Fibroblast of lung (primary cell): ENCODE results near the gene HSF5. TPM values are rescaled to one million over a fixed set of nuclear protein-coding genes. Genes with fewer than 3 reads are reported as not detected.

ENCODE experiments used
- DNase-seq, 2 donors: peaks; one replicate each; pipeline versions ENCODE4 v3.0.0 to v3.0.0-alpha.2; 2010; ENCODE audit warnings: low read depth in 2 of 2
- H2AFZ ChIP-seq: 2 replicates; pipeline ENCODE4 v1.5.1; 2012; ENCODE audit warnings: low read length, control low read depth, inconsistent platforms
- H3K27ac ChIP-seq: 2 replicates; pipeline ENCODE4 v1.5.1; 2011; ENCODE audit warnings: low read length, control low read depth; ENCODE audit not compliant: insufficient read depth
- H3K27me3 ChIP-seq: 2 replicates; pipeline ENCODE4 v1.5.1; 2011; ENCODE audit warnings: mild to moderate bottlenecking, low read length; ENCODE audit not compliant: control insufficient read depth, insufficient read depth
- H3K36me3 ChIP-seq: 2 replicates; pipeline ENCODE4 v1.5.1; 2011; ENCODE audit warnings: low read length; ENCODE audit not compliant: control insufficient read depth, insufficient read depth
- H3K4me1 ChIP-seq: 2 replicates; pipeline ENCODE4 v1.5.1; 2011; ENCODE audit warnings: low read length; ENCODE audit not compliant: control insufficient read depth, insufficient read depth; ENCODE audit errors: extremely low read depth
- H3K4me2 ChIP-seq: 2 replicates; pipeline ENCODE4 v1.5.1; 2011; ENCODE audit warnings: low read length, control low read depth; ENCODE audit not compliant: insufficient read depth; ENCODE audit errors: extremely low read depth
- H3K4me3 ChIP-seq, 4 experiments: fragments of 200-600 bp in 1 of 4; sonication (generic) in 1 of 4; replicated peaks in 1 of 4; 2 replicates each; pipeline ENCODE4 v1.5.1; 2011 to 2016; ENCODE audit warnings: low read length in 4 of 4, low read depth in 3 of 4, mild to moderate bottlenecking in 3 of 4, control low read depth in 2 of 4, inconsistent platforms in 1 of 4, mixed read lengths in 1 of 4; ENCODE audit not compliant: insufficient read depth in 1 of 4; ENCODE audit errors: control extremely low read depth in 1 of 4
- H3K79me2 ChIP-seq: 2 replicates; pipeline ENCODE4 v1.5.1; 2012; ENCODE audit warnings: mild to moderate bottlenecking, low read length, inconsistent platforms; ENCODE audit not compliant: control insufficient read depth, insufficient read depth
- H3K9ac ChIP-seq: 2 replicates; pipeline ENCODE4 v1.5.1; 2011; ENCODE audit warnings: mild to moderate bottlenecking, low read length, control low read depth; ENCODE audit not compliant: insufficient read depth
- H3K9me3 ChIP-seq: 2 replicates; pipeline ENCODE4 v1.5.1; 2012; ENCODE audit warnings: low read depth, low read length; ENCODE audit not compliant: control insufficient read depth, insufficient read depth
- H4K20me1 ChIP-seq: 2 replicates; pipeline ENCODE4 v1.5.1; 2011; ENCODE audit warnings: low read length; ENCODE audit not compliant: control insufficient read depth, insufficient read depth; ENCODE audit errors: extremely low read depth
- EZH2 ChIP-seq: IDR thresholded peaks from 2 replicates; pipeline ENCODE4 v1.5.1; 2012; ENCODE audit warnings: low read length, control low read depth, mild to moderate bottlenecking; ENCODE audit errors: missing control alignments
- polyA plus RNA-seq, 2 donors: library from polyadenylated mRNA; depleted of rRNA in 1 of 2; stranded (reverse) in 1 of 2; unstranded in 1 of 2; fragments of >200 nt; gene quantifications; 2 replicates each; pipeline ENCODE4 v1.2.1, GENCODE V29; 2011 to 2012; ENCODE audit warnings: missing spikeins in 1 of 2
- total RNA-seq: library from RNA; depleted of rRNA; stranded (reverse); fragments of >200 nt; gene quantifications from 2 replicates; pipeline ENCODE4 v1.2.1, GENCODE V29; 2014
- TF ChIP-seq, protein P1 (sequence below), 2 donors: IDR thresholded peaks in 1 of 2; conservative IDR thresholded peaks in 1 of 2; 1 replicate in 1 of 2; 2 replicates in 1 of 2; pipeline ENCODE4 v1.5.1; 2011 to 2012; ENCODE audit warnings: low read length in 2 of 2, control low read depth in 1 of 2, inconsistent platforms in 1 of 2, low read depth in 1 of 2, mild to moderate bottlenecking in 1 of 2

Gene HSF5
- total and polyA plus RNA-seq, 2 donors (not counting 1 experiment from before 2014, with no cell fraction given): under 0.01 TPM; not detected in 1

DNA sequence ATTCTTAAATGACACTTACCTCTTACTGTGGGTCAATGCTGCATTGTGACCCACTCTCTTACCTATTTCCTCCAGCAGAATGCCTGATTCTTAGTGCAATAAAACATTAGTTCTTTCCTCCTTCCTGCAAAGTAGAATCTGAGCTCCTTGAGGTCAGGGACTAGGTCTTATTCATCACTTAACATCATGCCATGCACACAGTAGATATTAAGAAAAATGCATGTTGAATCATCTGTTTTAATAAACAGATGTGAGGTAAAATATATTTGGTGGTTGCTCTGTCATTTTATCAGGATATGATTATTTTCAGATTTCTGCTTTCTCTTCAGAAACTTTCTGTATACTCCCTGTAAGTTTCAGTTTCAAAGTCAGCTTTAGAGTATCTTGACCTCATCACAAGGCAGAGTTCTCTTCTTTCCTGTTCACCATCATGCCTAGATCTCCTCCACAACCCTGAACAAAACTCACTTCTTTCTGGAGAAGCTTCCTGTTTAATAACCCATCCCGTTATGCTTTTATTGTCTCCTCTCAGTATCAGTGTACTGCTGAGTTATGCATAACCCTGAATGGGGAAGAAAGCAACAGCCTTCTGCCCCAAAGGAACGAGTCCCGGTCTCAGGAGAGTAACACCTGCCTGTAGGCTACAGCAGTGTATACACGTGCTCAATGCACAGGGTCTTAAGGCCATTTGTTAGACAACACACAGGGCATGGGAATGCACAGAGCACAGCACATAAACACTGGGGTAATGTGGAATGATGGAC lies 105.9 kb downstream of the HSF5 start:
- H3K79me2 ChIP-seq: no peaks in the 10 kb centered on the region
- H3K27ac ChIP-seq: no peak overlapping the region
- H3K9me3 ChIP-seq: no peaks in the 10 kb centered on the region
- H4K20me1 ChIP-seq: no peaks in the 10 kb centered on the region
- no peak overlapping the region for H3K4me3 ChIP-seq
- H3K27me3 ChIP-seq: no peaks in the 10 kb centered on the region
- no peak overlapping the region for H3K4me2 ChIP-seq
- no peak overlapping the region for H3K9ac ChIP-seq
- no peaks in the 10 kb centered on the region for H3K4me1 ChIP-seq
- DNase-seq: no peak
- no peak for TF ChIP-seq EZH2
- TF ChIP-seq, protein P1, sequence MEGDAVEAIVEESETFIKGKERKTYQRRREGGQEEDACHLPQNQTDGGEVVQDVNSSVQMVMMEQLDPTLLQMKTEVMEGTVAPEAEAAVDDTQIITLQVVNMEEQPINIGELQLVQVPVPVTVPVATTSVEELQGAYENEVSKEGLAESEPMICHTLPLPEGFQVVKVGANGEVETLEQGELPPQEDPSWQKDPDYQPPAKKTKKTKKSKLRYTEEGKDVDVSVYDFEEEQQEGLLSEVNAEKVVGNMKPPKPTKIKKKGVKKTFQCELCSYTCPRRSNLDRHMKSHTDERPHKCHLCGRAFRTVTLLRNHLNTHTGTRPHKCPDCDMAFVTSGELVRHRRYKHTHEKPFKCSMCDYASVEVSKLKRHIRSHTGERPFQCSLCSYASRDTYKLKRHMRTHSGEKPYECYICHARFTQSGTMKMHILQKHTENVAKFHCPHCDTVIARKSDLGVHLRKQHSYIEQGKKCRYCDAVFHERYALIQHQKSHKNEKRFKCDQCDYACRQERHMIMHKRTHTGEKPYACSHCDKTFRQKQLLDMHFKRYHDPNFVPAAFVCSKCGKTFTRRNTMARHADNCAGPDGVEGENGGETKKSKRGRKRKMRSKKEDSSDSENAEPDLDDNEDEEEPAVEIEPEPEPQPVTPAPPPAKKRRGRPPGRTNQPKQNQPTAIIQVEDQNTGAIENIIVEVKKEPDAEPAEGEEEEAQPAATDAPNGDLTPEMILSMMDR (conservative IDR thresholded peaks at IDR 0.05 in 1 of 2, IDR thresholded peaks at IDR 0.05 in 1 of 2; ENCODE audit: low read depth in 1 of 2, low read length in 2 of 2): no peak
- H3K36me3 ChIP-seq: no peaks in the 10 kb centered on the region
- H2AFZ ChIP-seq: no peak overlapping the region

DNA sequence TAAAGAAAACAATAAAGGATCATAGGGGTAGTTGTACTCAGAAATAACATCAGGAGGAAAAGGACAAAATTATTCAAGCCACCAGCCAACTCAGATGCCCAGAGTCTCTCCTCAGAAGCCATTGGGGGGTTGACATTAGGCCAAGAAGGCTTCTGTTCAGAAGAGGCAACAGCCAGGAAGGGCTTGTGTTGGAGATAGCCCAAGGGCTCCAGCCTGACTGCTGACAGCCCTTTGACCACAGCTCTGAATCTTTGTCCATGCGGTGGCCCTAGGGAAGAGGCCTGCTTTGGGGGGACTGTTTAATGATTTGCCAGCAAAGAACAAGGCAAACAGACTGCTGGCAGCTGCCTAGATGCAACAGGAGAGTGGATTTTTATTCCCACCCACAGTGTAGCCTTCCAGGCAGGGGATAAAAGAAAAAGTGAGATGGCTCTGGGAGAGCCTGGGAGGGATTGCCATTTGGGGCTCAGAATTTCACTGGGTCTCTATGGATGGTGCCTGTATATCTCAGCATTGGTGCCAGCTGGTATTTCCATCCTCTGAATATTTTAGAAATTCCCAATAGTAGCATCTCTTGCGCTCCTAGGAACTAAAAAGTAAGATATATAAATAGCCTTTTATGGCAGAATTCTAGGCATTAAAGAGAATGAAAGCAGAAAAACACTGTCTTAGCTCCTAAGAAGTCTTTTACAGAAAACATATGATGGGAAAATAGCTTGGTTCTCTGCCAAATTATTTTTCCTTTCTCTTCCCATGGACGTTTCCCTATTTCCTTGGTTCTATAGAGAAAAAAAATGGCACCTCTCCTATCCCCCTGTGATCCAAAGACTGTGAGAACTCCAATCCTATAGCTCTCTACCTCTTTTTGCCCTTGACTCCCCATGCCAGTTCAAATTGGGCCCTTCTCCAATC lies 106.8 kb downstream of the HSF5 start:
- H3K9me3 ChIP-seq: no peaks in the 10 kb centered on the region
- no peaks in the 10 kb centered on the region for H3K36me3 ChIP-seq
- no peak overlapping the region for H3K27ac ChIP-seq
- no peak overlapping the region for H3K9ac ChIP-seq
- no peak overlapping the region for H2AFZ ChIP-seq
- H4K20me1 ChIP-seq: no peaks in the 10 kb centered on the region
- no peak overlapping the region for H3K4me2 ChIP-seq
- no peak overlapping the region for H3K4me3 ChIP-seq
- no peak for DNase-seq
- TF ChIP-seq, protein P1 (conservative IDR thresholded peaks at IDR 0.05 in 1 of 2, IDR thresholded peaks at IDR 0.05 in 1 of 2; ENCODE audit: low read depth in 1 of 2, low read length in 2 of 2): no peak
- TF ChIP-seq EZH2: no peak
- no peaks in the 10 kb centered on the region for H3K79me2 ChIP-seq
- H3K4me1 ChIP-seq: no peaks in the 10 kb centered on the region
- H3K27me3 ChIP-seq: no peaks in the 10 kb centered on the region
